ENCODE results near the gene S100Z. TPM values are rescaled to one million over a fixed set of nuclear protein-coding genes. Genes with fewer than 3 reads are reported as not detected.

S100Z gene
- total RNA-seq, result not detected

GRCh38 chr5:76849419-76850291, at the start of gene S100Z:
Gene S100Z, plus strand, starts transcription at chr5:76850014. Its CDS starts 25,346 bp downstream, at chr5:76875360.
- no peaks in the 10 kb centered on the region for H3K27me3 ChIP-seq
- 78% methylated on average over 18 of the region's 18 CpGs for WGBS
- H3K27ac ChIP-seq, result no peak within 1 kb of the TSS
- no peaks in the 10 kb centered on the region for H3K36me3 ChIP-seq
- no peak within 1 kb of the TSS for H3K4me3 ChIP-seq
- peaks cover 3% of the 10 kb centered on the region for H3K4me1 ChIP-seq
- no peaks in the 10 kb centered on the region for H3K9me3 ChIP-seq
- DNase-seq (ENCODE audit: low spot score in 2 of 2), result no peak
- TF ChIP-seq POLR2AphosphoS5 (IDR thresholded peaks at IDR 0.05) (no peak), POLR2A (IDR thresholded peaks at IDR 0.05) (no peak), EP300 (IDR thresholded peaks at IDR 0.05) (no peak)
- TF ChIP-seq, protein P1, sequence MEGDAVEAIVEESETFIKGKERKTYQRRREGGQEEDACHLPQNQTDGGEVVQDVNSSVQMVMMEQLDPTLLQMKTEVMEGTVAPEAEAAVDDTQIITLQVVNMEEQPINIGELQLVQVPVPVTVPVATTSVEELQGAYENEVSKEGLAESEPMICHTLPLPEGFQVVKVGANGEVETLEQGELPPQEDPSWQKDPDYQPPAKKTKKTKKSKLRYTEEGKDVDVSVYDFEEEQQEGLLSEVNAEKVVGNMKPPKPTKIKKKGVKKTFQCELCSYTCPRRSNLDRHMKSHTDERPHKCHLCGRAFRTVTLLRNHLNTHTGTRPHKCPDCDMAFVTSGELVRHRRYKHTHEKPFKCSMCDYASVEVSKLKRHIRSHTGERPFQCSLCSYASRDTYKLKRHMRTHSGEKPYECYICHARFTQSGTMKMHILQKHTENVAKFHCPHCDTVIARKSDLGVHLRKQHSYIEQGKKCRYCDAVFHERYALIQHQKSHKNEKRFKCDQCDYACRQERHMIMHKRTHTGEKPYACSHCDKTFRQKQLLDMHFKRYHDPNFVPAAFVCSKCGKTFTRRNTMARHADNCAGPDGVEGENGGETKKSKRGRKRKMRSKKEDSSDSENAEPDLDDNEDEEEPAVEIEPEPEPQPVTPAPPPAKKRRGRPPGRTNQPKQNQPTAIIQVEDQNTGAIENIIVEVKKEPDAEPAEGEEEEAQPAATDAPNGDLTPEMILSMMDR (IDR thresholded peaks at IDR 0.05), result no peak

GRCh38 chr5:76800579-76800978, 49.2 kb upstream of the S100Z start:
- Histone ChIP-seq H3K4me1 (no peaks in the 10 kb centered on the region), H3K27me3 (no peaks in the 10 kb centered on the region), H3K36me3 (no peaks in the 10 kb centered on the region), H3K4me3 (no peak overlapping the region), H3K27ac (no peak overlapping the region), H3K9me3 (no peaks in the 10 kb centered on the region)
- no peak for DNase-seq (ENCODE audit: low spot score in 2 of 2)
- TF ChIP-seq, protein P1 (IDR thresholded peaks at IDR 0.05), result no peak
- TF ChIP-seq POLR2A (IDR thresholded peaks at IDR 0.05) (no peak), EP300 (IDR thresholded peaks at IDR 0.05) (no peak), POLR2AphosphoS5 (IDR thresholded peaks at IDR 0.05) (no peak)
- 54% methylated on average over 3 of the region's 3 CpGs for WGBS

DNA sequence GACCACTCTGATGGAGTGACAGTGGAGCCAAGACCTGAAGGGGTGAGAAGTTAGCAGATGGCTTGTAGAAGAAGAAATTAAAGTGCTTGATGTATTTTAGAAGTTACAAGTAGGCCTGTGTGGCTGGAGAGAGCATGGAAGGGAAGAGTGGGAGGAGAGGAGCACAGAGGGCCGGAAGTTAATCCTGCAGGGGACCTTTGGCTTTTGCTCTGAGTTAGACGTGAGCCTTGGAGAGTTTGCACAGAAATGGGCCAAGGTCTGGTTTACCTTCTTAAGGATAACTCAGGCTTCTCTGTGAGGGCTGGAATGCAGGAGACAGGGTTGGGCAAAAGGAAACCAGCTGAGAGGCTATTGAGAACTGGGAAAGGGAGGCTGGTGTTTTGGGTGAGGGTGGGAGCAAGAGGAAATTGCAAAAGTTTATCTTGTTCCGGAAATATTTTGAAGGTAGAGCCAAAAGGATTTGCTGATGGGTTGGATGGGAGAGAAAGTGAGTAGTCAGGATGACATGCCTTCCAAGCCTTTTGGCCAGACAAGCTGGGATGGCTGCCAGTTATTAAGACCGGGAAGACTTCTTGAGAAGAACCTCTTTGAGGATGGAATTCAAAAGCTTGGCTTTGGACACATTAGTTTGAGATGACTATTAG, 48.5 kb upstream of the S100Z start:
- H3K9me3 ChIP-seq, result no peaks in the 10 kb centered on the region
- no peaks in the 10 kb centered on the region for H3K4me1 ChIP-seq
- no peak overlapping the region for H3K27ac ChIP-seq
- TF ChIP-seq, protein P1 (IDR thresholded peaks at IDR 0.05), result no peak
- TF ChIP-seq EP300 (IDR thresholded peaks at IDR 0.05) (no peak), POLR2A (IDR thresholded peaks at IDR 0.05) (no peak), POLR2AphosphoS5 (IDR thresholded peaks at IDR 0.05) (no peak)
- no peak overlapping the region for H3K4me3 ChIP-seq
- no peaks in the 10 kb centered on the region for H3K27me3 ChIP-seq
- WGBS, result 36% methylated on average over 4 of the region's 4 CpGs
- no peaks in the 10 kb centered on the region for H3K36me3 ChIP-seq
- no peak for DNase-seq (ENCODE audit: low spot score in 2 of 2)

DNA sequence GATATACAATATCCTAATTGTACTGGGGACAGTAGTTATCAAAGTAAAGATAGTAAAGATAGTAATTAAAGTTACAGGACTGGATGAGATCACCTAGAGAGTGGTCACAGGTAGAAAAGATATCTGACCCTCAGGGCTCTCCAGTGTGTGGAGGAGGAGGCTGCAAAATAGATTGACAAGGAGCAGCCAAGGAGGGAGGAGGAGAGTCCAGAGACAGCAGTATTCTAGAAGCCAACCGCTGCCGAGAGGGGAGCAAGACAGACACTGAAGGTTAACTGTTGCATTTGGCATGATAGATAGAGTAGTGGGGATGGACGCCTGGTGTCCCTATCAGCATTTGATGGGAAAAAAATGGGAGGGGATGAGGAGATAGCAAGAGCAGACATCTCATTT, 48.0 kb upstream of the S100Z start:
- no peaks in the 10 kb centered on the region for H3K9me3 ChIP-seq
- DNase-seq (ENCODE audit: low spot score in 2 of 2), result no peak
- WGBS, result 73% methylated on average over 3 of the region's 3 CpGs
- no peaks in the 10 kb centered on the region for H3K27me3 ChIP-seq
- no peak overlapping the region for H3K4me3 ChIP-seq
- no peak for TF ChIP-seq POLR2AphosphoS5 (IDR thresholded peaks at IDR 0.05)
- TF ChIP-seq POLR2A (IDR thresholded peaks at IDR 0.05), result no peak
- TF ChIP-seq EP300 (IDR thresholded peaks at IDR 0.05), result no peak
- TF ChIP-seq, protein P1 (IDR thresholded peaks at IDR 0.05), result no peak
- no peaks in the 10 kb centered on the region for H3K36me3 ChIP-seq
- peaks cover 3% of the 10 kb centered on the region for H3K4me1 ChIP-seq
- no peak overlapping the region for H3K27ac ChIP-seq

GRCh38 chr5:76804266-76804665, 45.5 kb upstream of the S100Z start:
- TF ChIP-seq EP300 (IDR thresholded peaks at IDR 0.05) (no peak), POLR2AphosphoS5 (IDR thresholded peaks at IDR 0.05) (no peak), POLR2A (IDR thresholded peaks at IDR 0.05) (no peak)
- TF ChIP-seq, protein P1 (IDR thresholded peaks at IDR 0.05), result no peak
- peaks cover 23% of the 10 kb centered on the region for H3K4me1 ChIP-seq

More at GRCh38 chr5:76804266-76804665, 45.5 kb upstream of the S100Z start:
- H3K27me3 ChIP-seq, result no peaks in the 10 kb centered on the region
- no peaks in the 10 kb centered on the region for H3K36me3 ChIP-seq
- no peaks in the 10 kb centered on the region for H3K9me3 ChIP-seq
- no peak for DNase-seq (ENCODE audit: low spot score in 2 of 2)
- H3K27ac ChIP-seq, result no peak overlapping the region
- H3K4me3 ChIP-seq, result no peak overlapping the region
- 90% methylated on average over 7 of the region's 8 CpGs for WGBS
